SK-N-SH treated with all-trans-retinoic acid at 6 μM for 48 hours (cell line): ENCODE measurements around the gene MAP3K6.
A peak's percentile ranks its signal among the peaks of the same experiment; 100 is the strongest.

Experiments
- ATAC-seq: fragments of 200-7000 bp; cut with Tn5 transposase; 3 replicates; pipeline ENCODE4 v1.9.1; 2020; ENCODE audit warnings: mild to moderate bottlenecking, moderate library complexity
- ARNTL ChIP-seq: fragments of 450-650 bp; formaldehyde crosslinking; IDR thresholded peaks from 2 replicates; pipeline ENCODE4 v1.5.0; 2020; ENCODE audit warnings: low read depth, mild to moderate bottlenecking, moderate library complexity, borderline replicate concordance
- CSDC2 ChIP-seq: fragments of 250-450 bp; sonication (Bioruptor Pico); IDR thresholded peaks from 2 replicates; pipeline ENCODE4 v1.5.0; 2020; ENCODE audit warnings: mild to moderate bottlenecking, moderate library complexity
- ESRRG ChIP-seq: fragments of 250-450 bp; sonication (Bioruptor Pico); IDR thresholded peaks from 2 replicates; pipeline ENCODE4 v1.6.1; 2021; ENCODE audit warnings: mild to moderate bottlenecking
- GLIS3 ChIP-seq: fragments of 250-450 bp; sonication (Bioruptor Pico); IDR thresholded peaks from 2 replicates; pipeline ENCODE4 v1.5.0; 2020; ENCODE audit warnings: mild to moderate bottlenecking, moderate library complexity
- OSR1 ChIP-seq: fragments of 250-450 bp; sonication (Bioruptor Pico); IDR thresholded peaks from 2 replicates; pipeline ENCODE4 v1.8.0; 2022; ENCODE audit warnings: moderate library complexity, mild to moderate bottlenecking, inconsistent platforms
- PPARA ChIP-seq: fragments of 250-450 bp; sonication (Bioruptor Pico); IDR thresholded peaks from 2 replicates; pipeline ENCODE4 v1.5.0; 2020; ENCODE audit warnings: mild to moderate bottlenecking, borderline replicate concordance
- RARB ChIP-seq: fragments of 250-450 bp; sonication (Bioruptor Pico); IDR thresholded peaks from 2 replicates; pipeline ENCODE4 v1.8.0; 2021; ENCODE audit warnings: mild to moderate bottlenecking, moderate library complexity
- SNAI2 ChIP-seq: fragments of 250-450 bp; sonication (Bioruptor Pico); IDR thresholded peaks from 2 replicates; pipeline ENCODE4 v1.5.0; 2020; ENCODE audit warnings: mild to moderate bottlenecking, moderate library complexity
- TCF4 ChIP-seq: fragments of 250-450 bp; sonication (Bioruptor Pico); IDR thresholded peaks from 2 replicates; pipeline ENCODE4 v1.8.0; 2021; ENCODE audit warnings: mild to moderate bottlenecking, moderate library complexity, borderline replicate concordance
- TOX ChIP-seq: fragments of 250-450 bp; sonication (Bioruptor Pico); IDR thresholded peaks from 2 replicates; pipeline ENCODE4 v1.8.0; 2021; ENCODE audit warnings: mild to moderate bottlenecking, moderate library complexity, borderline replicate concordance
- ZC3H10 ChIP-seq: fragments of 250-450 bp; sonication (Bioruptor Pico); IDR thresholded peaks from 2 replicates; pipeline ENCODE4 v1.5.1; 2021; ENCODE audit warnings: mild to moderate bottlenecking, moderate library complexity
- ZFP3 ChIP-seq: fragments of 250-450 bp; sonication (Bioruptor Pico); IDR thresholded peaks from 2 replicates; pipeline ENCODE4 v1.5.0; 2020; ENCODE audit warnings: mild to moderate bottlenecking, moderate library complexity
- ZFP30 ChIP-seq: fragments of 450-650 bp; formaldehyde crosslinking; IDR thresholded peaks from 2 replicates; pipeline ENCODE4 v1.5.0; 2022; ENCODE audit warnings: mild to moderate bottlenecking, moderate library complexity
- ZNF565 ChIP-seq: fragments of 450-650 bp; formaldehyde crosslinking; conservative IDR thresholded peaks from 2 replicates; pipeline ENCODE4 v1.5.0; 2020; ENCODE audit warnings: low read depth, mild to moderate bottlenecking, moderate library complexity
- ZNF70 ChIP-seq: fragments of 450-650 bp; formaldehyde crosslinking; IDR thresholded peaks from 2 replicates; pipeline ENCODE4 v1.5.0; 2020; ENCODE audit warnings: mild to moderate bottlenecking, moderate library complexity
- ZNF8 ChIP-seq: fragments of 450-650 bp; formaldehyde crosslinking; IDR thresholded peaks from 2 replicates; pipeline ENCODE4 v1.5.0; 2020; ENCODE audit warnings: mild to moderate bottlenecking, moderate library complexity
- TF ChIP-seq, protein P1 (sequence below): fragments of 250-450 bp; sonication (Bioruptor Pico); IDR thresholded peaks from 2 replicates; pipeline ENCODE4 v1.5.0; 2020; ENCODE audit warnings: mild to moderate bottlenecking, moderate library complexity
- TF ChIP-seq, protein P2 (sequence below): fragments of 250-450 bp; sonication (Bioruptor Pico); IDR thresholded peaks from 2 replicates; pipeline ENCODE4 v1.8.0; 2021; ENCODE audit warnings: low read depth, mild to moderate bottlenecking, moderate library complexity, borderline replicate concordance
- TF ChIP-seq, protein P3 (sequence below): fragments of 250-450 bp; sonication (Bioruptor Pico); IDR thresholded peaks from 2 replicates; pipeline ENCODE4 v1.5.1; 2020; ENCODE audit warnings: low read depth, mild to moderate bottlenecking, moderate library complexity
- TF ChIP-seq, protein P4 (sequence below): fragments of 250-450 bp; sonication (Bioruptor Pico); IDR thresholded peaks from 2 replicates; pipeline ENCODE4 v1.5.1; 2021; ENCODE audit warnings: mild to moderate bottlenecking, moderate library complexity
- TF ChIP-seq, protein P5 (sequence below): fragments of 250-450 bp; sonication (Bioruptor Pico); IDR thresholded peaks from 2 replicates; pipeline ENCODE4 v1.8.0; 2020; ENCODE audit warnings: mild to moderate bottlenecking, moderate library complexity, borderline replicate concordance

Gene MAP3K6

DNA sequence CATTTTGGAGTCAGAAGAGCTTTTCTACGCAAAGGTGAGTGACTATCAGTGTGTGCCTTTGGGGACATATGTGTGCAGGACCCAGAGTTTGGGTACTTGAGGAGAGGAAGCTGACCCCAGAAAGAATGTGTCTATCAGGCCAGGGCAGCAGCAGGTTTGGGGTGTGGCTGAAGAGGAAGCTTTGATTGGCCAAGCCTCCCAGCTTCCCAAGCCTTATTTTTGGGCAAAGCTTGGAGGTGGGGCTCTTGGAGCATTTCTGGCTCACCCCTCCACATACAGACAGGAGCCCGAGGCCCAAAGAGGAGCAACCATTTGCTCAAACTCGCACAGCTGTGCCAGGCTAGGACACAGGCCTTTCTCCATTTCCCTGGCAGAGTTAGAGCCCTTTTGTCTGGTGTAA is 30.3 kb upstream of the MAP3K6 start:
- TF ChIP-seq, protein P1, sequence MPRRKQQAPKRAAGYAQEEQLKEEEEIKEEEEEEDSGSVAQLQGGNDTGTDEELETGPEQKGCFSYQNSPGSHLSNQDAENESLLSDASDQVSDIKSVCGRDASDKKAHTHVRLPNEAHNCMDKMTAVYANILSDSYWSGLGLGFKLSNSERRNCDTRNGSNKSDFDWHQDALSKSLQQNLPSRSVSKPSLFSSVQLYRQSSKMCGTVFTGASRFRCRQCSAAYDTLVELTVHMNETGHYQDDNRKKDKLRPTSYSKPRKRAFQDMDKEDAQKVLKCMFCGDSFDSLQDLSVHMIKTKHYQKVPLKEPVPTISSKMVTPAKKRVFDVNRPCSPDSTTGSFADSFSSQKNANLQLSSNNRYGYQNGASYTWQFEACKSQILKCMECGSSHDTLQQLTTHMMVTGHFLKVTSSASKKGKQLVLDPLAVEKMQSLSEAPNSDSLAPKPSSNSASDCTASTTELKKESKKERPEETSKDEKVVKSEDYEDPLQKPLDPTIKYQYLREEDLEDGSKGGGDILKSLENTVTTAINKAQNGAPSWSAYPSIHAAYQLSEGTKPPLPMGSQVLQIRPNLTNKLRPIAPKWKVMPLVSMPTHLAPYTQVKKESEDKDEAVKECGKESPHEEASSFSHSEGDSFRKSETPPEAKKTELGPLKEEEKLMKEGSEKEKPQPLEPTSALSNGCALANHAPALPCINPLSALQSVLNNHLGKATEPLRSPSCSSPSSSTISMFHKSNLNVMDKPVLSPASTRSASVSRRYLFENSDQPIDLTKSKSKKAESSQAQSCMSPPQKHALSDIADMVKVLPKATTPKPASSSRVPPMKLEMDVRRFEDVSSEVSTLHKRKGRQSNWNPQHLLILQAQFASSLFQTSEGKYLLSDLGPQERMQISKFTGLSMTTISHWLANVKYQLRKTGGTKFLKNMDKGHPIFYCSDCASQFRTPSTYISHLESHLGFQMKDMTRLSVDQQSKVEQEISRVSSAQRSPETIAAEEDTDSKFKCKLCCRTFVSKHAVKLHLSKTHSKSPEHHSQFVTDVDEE (CRISPR knock-in tag), result no peak
- TF ChIP-seq, protein P2, sequence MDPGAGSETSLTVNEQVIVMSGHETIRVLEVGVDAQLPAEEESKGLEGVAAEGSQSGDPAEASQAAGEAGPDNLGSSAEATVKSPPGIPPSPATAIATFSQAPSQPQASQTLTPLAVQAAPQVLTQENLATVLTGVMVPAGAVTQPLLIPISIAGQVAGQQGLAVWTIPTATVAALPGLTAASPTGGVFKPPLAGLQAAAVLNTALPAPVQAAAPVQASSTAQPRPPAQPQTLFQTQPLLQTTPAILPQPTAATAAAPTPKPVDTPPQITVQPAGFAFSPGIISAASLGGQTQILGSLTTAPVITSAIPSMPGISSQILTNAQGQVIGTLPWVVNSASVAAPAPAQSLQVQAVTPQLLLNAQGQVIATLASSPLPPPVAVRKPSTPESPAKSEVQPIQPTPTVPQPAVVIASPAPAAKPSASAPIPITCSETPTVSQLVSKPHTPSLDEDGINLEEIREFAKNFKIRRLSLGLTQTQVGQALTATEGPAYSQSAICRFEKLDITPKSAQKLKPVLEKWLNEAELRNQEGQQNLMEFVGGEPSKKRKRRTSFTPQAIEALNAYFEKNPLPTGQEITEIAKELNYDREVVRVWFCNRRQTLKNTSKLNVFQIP (CRISPR knock-in tag), result no peak
- no peak for ATAC-seq

DNA sequence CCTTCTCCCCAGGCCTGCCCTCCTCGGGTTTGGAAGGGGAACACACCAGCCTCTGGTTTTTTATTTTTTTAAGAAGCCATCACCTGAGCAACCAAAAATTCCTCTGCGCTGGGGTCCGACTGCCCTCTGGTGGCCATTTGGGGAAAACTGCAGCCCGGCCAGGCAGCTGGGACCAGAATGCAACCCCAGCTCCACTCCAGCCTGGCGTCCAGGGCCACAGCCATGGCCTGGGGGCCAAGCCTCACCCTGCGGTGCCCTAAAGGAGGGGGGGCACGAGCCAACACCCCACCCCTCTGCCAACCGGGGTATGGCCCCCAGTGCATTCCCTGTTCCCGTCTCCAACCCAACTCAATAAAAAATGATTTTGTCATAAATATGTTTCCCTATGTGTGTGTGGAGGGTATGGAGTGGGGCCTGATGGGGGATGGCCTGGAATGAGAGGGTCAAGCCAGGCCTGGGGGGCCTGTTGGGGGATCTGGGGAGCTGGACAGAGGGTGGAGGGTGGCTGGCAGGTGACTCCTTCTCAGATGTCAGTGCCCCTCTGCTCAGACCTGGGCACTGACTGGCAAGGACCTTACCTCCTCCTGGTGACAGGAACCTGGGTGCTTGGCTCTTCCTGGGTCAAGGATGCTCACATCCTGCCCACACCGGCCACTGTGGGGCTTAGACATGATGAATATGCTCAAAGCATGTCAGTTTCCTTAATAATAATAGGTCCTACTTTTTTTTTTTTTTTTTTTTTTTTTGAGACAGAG is 28.9 kb upstream of the MAP3K6 start:
- no peak for TF ChIP-seq GLIS3 (CRISPR knock-in tag)
- TF ChIP-seq, protein P3, sequence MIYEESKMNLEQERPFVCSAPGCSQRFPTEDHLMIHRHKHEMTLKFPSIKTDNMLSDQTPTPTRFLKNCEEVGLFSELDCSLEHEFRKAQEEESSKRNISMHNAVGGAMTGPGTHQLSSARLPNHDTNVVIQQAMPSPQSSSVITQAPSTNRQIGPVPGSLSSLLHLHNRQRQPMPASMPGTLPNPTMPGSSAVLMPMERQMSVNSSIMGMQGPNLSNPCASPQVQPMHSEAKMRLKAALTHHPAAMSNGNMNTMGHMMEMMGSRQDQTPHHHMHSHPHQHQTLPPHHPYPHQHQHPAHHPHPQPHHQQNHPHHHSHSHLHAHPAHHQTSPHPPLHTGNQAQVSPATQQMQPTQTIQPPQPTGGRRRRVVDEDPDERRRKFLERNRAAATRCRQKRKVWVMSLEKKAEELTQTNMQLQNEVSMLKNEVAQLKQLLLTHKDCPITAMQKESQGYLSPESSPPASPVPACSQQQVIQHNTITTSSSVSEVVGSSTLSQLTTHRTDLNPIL, result no peak
- TF ChIP-seq CSDC2, result no peak
- no peak for TF ChIP-seq ARNTL (CRISPR knock-in tag)
- TF ChIP-seq TCF4 (CRISPR knock-in tag), result no peak
- no peak for TF ChIP-seq ZFP3
- no peak for TF ChIP-seq ESRRG (CRISPR knock-in tag)
- no peak for TF ChIP-seq PPARA (CRISPR knock-in tag)
- no peak for TF ChIP-seq ZFP30 (CRISPR knock-in tag)
- no peak for TF ChIP-seq SNAI2 (CRISPR knock-in tag)
- no peak for TF ChIP-seq OSR1 (CRISPR knock-in tag)
- no peak for TF ChIP-seq ZNF565 (CRISPR knock-in tag)
- TF ChIP-seq, protein P2 (CRISPR knock-in tag), result no peak
- no peak for TF ChIP-seq ZNF8 (CRISPR knock-in tag)
- TF ChIP-seq, protein P4, sequence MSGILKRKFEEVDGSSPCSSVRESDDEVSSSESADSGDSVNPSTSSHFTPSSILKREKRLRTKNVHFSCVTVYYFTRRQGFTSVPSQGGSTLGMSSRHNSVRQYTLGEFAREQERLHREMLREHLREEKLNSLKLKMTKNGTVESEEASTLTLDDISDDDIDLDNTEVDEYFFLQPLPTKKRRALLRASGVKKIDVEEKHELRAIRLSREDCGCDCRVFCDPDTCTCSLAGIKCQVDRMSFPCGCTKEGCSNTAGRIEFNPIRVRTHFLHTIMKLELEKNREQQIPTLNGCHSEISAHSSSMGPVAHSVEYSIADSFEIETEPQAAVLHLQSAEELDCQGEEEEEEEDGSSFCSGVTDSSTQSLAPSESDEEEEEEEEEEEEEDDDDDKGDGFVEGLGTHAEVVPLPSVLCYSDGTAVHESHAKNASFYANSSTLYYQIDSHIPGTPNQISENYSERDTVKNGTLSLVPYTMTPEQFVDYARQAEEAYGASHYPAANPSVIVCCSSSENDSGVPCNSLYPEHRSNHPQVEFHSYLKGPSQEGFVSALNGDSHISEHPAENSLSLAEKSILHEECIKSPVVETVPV (CRISPR knock-in tag), result no peak
- no peak for TF ChIP-seq RARB (CRISPR knock-in tag)
- peak; percentile 54 for ATAC-seq

DNA sequence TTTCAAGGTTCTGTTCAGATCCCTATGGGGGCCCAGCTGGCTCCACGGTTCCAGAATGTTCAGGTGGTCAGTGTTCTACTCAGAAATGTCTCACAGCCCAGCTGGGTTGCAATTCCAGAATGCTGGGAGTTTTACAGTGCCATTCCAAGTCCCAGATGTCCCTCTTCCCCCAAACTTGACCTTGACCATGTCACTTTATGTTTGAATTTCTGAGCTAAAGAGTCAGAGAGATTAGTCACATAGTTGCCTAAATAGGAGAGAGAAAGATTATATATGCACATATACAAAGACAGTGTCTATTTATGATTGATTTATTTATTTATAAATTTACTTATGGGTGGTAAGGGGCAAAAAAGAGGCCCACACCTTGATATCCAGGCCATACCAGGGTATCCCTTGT is 28.2 kb upstream of the MAP3K6 start:
- TF ChIP-seq, protein P2 (CRISPR knock-in tag), result no peak
- TF ChIP-seq TOX (CRISPR knock-in tag) (no peak), ZNF70 (no peak), SNAI2 (CRISPR knock-in tag) (no peak), CSDC2 (no peak), ZNF565 (CRISPR knock-in tag) (no peak), PPARA (CRISPR knock-in tag) (no peak), ESRRG (CRISPR knock-in tag) (no peak), TCF4 (CRISPR knock-in tag) (no peak), ZFP3 (no peak), ZC3H10 (CRISPR knock-in tag) (no peak)
- TF ChIP-seq, protein P5, sequence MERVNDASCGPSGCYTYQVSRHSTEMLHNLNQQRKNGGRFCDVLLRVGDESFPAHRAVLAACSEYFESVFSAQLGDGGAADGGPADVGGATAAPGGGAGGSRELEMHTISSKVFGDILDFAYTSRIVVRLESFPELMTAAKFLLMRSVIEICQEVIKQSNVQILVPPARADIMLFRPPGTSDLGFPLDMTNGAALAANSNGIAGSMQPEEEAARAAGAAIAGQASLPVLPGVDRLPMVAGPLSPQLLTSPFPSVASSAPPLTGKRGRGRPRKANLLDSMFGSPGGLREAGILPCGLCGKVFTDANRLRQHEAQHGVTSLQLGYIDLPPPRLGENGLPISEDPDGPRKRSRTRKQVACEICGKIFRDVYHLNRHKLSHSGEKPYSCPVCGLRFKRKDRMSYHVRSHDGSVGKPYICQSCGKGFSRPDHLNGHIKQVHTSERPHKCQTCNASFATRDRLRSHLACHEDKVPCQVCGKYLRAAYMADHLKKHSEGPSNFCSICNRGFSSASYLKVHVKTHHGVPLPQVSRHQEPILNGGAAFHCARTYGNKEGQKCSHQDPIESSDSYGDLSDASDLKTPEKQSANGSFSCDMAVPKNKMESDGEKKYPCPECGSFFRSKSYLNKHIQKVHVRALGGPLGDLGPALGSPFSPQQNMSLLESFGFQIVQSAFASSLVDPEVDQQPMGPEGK, result no peak
- no peak for ATAC-seq
